Fibroblast of skin of left quadriceps (primary cell): ENCODE results near the gene ANP32B.

Experiments used
- DNase-seq, 2 experiments: peaks; one replicate each; pipeline ENCODE4 v3.0.0-alpha.2; 2013; ENCODE audit warnings: low read depth in 2 of 2

Gene ANP32B

DNA sequence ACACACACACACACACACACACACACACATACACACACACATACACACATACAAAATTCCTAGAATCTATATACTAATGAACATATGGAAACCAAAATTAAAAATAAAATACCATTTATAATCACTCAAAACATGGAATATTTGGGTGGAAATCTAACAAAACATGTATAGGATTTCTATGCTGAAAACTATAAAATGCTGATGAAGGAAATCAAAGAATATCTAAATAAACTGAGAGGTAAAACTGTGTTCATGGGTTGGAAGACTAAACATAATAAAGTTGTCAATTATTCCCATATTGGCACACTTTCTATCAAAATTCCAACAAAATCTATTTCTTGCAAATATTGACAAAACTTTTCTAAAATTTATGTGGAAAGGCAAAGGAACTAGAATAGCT is 48.0 kb downstream of the ANP32B start:
- DNase-seq: no peak

DNA sequence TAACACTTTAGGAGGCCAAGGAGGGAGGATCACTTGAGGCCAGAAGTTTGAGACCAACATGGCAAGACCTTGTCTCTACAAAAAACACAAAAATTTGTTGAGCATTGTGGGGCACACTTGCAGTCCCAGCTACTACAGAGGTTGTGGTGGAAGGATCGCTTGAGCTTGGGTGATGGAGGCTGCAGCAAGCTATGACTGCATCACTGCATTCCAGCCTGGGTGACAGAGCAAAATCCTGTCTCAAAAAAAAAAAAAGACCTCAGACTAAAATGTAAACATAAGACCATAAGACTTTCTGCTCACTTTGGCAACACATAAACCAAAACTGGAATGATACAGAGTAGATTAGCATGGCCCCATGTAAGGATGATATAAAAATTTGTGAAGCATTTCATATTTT is 48.8 kb downstream of the ANP32B start:
- DNase-seq: peak in 1 of 2 experiments; percentile 12

DNA sequence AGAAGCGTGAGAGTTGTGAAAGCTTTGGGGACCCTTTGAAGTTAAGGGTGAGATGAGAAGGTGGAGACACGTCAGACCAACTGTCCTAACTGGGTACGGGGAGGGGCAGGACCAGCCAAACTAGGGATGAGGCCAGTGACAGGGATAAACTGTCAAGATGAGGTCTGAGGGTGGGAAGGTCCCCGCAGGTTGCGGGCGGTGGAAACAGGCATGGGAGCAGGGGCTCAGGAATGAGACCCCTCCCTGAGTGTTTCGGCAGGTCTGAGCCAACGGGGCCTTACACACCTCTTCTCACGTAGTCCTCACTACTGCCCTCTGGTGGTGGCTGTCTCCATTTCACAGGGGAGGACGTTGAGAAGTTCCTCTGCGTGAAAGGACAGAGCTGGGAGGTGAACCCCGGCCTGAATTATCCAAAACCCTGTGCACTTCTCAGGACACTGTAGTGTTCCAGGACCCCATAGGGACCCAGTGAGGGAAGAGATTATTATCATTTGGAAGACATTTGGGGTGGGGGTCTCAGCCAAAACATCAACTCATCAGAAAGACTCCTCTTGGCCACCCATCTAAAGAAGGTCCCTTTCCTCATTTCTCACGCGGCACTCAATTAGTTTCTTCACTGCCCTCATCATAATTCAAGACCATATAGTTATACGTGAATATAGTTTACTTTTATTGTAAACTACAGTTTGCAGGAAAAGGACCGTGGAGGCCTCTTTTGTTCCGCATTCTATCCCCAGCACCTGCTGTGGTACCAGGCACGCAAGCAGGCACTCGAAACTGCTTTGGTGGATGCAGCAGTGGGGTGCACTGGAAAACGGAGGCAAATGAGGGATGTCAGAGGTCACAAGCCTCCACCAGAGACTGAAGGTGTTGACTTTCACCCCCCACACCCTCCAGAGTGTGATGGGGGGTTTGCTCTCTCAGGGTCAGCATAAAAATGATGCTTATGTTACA is 51.7 kb downstream of the ANP32B start:
- peak; percentile 32 for DNase-seq

DNA sequence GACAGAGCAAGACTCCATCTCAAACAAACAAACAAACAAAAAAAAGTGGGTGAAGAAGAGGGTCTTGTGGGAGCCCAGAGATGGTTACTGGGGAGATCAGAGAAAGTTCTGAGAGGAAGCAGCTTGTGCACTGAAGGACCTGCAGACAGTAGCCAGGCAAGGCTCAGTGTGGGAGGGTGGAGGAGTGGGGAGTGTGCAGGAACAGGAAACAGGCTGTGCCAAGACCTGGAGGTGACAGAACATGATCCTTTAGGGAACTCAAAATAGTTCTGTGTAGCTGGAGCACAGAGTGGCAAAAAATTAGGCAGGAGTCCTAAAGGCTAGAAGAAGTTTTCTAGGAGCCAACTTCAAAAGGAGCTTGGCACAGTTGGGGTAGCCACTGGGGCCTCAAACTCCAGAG is 54.2 kb downstream of the ANP32B start:
- no peak for DNase-seq

DNA sequence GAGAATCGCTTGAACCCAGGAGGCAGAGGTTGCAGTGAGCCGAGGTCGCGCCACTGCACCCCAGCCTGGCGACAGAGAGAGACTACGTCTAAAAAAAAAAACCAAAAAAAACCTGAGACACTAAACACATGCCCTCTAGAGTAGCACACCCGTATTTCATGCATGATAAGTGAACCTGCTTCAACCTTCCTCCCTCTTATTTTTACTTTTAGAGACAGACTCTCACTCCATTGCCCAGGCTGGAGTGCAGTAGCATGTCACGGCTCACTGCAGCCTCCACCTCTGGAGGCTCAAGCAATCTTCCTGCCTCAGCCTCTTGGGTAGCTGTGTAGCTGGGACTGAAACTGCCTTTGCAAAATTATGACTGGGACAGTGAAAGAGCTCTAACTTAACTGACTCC is 55.8 kb downstream of the ANP32B start:
- DNase-seq: no peak

DNA sequence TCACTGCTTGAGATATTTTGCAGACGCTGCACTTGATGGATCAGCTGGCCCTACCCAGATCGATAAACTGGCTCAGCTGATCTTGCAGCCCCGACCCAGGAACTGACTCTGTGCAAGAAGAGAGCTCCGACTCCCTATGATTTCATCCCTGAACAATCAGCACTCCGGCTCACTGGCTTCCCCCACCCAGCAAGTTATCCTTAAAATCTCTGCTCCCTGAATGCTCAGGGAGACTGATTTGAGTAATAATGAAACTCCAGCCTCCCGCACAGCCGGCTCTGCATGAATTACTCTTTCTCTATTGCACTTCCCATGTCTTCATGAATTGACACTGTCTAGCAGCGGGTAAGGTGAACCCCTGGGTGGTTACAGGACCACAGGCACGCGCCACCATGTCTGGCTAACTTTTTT is 56.5 kb downstream of the ANP32B start:
- no peak for DNase-seq

DNA sequence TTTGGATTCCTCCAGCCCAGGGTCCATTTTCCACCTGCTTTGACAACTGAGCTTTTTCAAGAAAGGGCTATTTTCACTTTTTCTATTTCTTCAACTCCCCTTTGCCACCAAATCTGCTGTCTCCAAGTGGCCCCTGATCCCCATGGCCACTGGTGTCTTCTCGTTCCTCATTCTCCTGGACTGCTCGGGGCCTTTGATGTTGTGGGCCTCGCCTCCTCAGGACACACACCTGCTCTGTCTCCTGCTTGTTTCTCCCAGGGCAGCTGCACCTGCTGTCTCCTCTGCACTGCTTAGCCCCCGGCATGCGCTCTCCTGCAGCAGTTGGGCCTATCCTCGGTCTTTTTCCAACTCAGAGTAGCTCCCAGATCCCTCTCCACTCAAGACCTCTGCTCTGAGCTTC is 57.1 kb downstream of the ANP32B start:
- no peak for DNase-seq

DNA sequence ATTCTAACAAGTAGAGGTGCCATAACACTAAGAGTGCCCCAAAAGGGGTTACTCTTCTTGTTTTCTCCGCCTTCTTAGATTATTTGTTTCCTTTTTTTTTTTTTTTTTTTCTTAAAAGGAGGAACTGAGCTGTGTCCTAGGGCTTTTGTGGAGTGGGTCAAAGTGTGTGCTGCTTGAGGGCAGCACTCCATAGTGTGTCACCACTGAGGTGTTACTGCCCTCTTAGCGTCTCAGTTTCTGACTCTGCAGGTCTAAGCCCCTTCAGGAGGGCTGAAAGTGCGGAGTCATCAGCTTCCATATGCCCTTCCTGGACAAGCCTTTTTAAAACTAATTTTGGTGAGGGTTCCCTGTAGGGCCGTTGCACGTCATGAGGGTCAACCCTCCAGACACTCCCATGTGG is 60.8 kb downstream of the ANP32B start:
- no peak for DNase-seq

DNA sequence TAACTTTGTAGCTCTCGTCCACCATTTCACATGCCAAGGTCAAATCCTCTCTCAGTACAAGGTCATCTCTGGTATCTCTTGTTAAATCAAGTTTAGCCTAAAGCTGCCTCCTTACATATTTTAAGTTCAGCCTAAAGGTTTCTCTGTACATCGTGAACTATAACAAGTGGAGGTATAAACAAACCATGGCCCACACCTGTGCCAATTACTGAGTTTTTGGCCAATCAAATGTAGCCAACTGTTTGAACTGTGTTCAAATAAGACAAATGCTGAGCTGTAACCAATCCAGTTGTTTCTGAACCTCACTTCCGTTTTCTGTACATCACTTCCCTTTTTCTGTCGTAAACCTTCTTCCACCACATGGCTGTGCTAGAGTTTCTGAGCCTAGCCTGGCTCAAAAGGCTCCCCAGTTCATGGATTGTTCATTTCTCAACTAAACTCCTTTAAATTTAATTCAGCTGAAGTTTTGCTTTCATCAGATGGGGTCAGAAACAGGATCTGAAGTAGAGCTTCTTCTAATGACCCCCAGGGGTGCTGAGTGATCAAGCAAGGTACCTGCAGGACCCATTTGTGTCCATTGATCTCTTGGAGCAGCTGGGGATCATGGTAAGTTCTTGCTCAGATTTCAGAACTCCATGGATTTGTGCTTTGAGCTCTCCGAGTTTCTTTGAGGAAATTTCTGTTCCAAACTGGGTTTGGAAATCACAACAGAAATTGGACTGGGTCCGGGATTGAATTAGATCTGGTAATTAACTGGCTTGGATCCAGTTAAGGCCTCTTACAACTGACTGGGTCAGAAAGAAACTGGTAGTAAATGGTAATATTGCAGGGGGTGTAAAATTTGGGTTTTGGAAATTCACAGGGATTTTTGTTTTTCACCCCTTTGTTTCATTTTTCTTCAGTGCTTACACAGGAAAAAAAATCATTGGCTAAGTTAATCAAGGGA is 62.4 kb downstream of the ANP32B start:
- DNase-seq: no peak

DNA sequence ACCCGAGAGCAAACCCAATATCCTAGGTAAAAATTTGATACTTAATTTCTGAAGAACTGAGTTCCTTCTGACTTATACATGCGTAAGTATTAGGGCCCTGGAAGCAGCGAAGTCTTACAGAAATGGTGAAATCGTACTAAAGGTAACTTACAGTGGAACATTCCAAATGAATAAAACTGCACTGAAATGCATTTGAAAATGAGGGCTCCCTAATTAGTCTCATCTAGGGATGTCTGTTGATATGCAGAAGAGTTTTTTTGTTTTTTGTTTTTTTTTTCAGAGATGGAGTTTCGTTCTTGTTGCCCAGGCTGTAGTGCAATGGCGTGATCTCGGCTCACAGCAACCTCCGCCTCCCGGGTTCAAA is 63.0 kb downstream of the ANP32B start:
- no peak for DNase-seq

DNA sequence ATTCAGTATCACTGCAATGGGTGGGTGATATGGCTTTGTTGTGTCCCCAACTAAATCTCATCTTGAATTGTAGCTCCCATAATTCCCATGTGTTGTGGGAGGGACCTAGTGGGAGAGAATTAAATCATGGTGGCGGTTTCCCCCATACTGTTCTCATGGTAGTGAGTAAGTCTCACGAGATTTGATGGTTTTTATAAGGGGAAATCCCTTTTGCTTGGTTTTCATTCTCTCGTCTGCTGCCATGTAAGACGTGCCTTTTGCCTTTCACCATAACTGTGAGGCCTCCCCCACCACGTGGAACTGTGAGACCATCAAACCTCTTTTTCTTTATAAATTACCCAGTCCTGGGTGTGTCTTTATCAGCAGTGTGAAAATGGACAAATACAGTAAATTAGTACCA is 63.9 kb downstream of the ANP32B start:
- DNase-seq: no peak

DNA sequence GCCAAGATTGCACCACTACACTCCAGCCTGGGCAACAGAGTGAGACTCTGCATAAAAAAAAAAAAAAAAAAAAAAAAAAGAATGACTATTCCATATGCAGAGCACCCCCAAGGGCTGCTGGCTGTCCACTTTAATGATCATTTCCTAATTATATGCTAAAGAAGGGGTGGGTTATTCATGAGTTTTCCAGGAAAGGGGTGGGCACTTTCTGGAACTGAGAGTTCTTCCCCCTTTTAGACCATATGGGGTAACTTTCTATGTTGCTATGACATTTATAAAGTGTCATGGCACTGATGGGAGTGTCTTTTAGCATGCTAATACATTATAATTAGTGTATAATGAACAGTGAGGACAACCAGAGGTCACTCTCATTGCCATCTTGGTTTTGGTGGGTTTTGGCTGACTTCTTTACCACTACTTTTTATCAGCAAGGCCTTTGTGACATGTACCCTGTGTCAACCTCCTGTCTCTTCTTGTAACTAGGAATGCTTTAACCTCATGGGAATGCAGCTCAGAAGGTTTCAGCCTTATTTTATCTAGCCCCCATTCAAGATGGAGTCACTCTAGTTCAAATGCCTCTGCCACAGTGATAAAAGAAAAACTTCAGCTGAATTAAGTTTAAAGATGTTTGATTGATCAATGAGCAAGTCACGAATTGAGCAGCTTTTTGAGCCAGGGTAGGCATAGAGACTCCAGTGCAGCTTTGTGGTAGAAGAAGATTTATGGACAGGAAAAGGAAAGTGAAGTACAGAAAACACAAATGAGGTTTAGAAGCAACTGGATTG is 66.3 kb downstream of the ANP32B start:
- no peak for DNase-seq

DNA sequence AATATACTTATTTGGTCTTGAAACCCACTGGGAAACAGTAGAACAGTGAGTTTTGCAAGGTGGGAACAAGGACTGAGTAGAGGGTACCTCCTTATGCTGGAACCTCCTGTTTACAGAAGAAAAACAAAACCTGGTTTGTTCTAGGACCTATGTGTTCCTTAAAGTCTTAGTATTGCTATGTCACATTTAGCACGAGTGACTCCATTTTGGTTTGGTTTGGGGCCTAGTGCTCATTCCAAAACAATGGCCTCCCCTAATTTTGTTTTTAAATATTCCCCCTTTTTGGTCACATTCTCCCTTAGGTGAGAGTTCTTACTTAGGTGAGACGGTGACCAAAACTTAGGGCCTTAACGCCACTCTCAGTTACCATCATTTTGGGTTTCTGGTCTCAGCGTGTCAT is 67.2 kb downstream of the ANP32B start:
- DNase-seq: no peak

DNA sequence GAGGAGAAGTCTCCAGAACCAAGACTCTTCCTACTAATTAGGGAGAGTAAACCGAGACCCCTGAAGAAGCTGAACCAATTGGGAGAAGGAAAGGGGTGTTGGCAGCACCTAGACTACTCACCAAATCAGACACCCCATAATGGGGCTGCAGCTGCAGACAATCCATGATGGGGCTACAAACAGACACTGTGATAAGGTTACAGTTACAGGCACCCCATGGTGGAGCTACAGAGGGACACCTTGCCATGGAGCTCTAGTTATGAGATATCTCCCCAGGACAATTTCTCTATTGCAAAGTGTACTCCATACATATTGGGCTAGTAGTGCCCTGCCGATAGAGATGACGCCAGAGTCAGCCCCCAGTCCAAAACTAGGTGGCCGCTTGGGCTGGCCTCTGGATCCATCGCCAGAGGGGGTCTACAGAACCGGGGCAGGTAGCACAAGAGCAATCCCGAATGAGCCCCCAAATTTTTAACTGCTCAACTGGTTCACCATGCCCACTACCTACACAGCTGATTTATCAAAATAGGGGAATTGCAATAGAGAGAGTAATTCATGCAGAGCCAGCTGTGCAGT is 71.3 kb downstream of the ANP32B start:
- no peak for DNase-seq

DNA sequence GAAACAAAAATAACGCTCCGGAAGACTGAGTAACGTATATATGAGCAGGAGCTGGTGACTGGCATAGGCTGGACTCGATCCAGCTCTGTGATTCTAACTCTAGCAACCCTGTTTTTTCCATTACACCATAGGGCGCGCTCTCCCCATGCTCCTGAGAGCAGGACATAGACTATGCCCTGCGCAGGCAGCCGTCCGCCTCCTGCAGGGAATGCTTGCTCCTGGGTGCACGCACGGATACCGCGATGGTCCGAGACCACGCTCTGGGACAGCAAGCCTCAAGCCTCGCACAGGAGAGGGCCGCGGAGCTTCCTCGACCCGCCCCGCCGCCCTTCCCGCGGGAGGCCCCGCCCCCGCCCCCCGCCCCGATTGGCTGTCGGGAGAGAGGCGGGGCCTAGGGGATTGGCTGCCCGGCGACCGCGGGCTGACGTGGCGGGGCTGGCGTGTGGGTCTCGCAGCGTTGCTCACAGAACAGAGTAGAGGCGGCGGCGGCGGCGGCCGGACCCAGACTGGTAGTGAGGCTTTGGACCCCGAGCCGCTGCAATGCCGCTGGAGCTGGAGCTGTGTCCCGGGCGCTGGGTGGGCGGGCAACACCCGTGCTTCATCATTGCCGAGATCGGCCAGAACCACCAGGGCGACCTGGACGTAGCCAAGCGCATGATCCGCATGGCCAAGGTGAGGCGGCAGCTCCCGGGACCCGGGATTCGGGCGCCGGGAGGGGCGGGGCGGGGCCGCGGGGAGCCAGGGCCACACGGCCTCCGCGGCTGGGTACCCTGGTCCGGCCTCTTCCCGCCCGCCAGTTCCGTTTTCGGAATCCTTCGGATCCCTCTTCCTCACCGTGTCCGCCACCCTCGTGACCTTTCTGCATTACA is 73.4 kb downstream of the ANP32B start, which contains the start of gene NANS:
TSS of gene NANS (plus strand) at position 464 of the 869 bp plus-strand sequence. CDS start at position 541, 77 bp downstream.
- DNase-seq: peak; percentile 74 to 83

DNA sequence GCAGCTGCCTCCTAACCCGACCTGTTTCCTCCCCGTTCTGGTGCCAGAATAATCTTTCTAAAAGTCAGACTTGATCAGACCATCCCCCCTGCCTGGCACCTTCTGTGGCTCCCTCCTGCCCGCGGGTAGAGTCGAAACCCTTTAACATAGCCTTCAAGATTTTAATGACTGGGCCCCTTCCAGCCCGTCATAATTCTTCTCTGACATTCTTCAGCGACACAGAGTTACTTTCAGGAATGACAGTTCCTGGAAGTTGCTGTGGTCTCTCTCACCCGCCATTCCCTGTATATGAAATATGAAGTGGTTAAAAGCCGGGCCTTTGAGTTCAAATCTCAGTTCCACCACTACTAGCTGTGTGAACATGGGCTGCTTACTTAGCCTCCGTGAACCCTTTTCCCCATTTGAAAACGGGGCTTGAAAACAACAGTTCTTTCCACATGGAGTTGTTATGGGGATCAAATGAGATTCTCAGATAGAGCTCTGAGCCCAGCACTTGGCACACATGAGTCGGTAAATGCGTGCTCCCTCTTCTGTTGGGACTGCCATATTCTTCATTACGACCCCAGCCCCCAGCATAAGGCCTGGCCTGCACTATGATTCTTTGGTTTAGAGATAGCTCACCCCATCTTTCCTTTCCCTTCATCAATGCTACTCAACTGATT is 74.1 kb downstream of the ANP32B start:
- DNase-seq: no peak

DNA sequence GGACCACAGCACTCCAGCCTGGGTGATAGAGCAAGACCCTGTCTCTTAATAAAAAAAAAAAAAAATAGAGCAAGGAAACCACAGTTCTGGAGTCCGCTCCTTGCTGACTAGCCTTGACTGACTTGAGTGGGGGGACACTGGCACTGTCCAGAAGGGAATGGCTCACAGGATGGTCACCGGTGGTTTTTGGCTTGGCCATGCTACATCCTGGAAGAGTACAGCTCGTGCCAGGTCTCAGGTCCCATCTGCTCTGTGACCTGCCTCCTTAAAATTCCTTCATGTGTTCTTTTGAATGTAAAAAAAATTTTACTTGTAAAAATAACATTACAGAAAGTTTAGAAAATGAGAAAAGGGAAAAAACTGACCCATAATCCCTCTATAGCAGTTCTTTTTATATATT is 79.0 kb downstream of the ANP32B start:
- DNase-seq: no peak

DNA sequence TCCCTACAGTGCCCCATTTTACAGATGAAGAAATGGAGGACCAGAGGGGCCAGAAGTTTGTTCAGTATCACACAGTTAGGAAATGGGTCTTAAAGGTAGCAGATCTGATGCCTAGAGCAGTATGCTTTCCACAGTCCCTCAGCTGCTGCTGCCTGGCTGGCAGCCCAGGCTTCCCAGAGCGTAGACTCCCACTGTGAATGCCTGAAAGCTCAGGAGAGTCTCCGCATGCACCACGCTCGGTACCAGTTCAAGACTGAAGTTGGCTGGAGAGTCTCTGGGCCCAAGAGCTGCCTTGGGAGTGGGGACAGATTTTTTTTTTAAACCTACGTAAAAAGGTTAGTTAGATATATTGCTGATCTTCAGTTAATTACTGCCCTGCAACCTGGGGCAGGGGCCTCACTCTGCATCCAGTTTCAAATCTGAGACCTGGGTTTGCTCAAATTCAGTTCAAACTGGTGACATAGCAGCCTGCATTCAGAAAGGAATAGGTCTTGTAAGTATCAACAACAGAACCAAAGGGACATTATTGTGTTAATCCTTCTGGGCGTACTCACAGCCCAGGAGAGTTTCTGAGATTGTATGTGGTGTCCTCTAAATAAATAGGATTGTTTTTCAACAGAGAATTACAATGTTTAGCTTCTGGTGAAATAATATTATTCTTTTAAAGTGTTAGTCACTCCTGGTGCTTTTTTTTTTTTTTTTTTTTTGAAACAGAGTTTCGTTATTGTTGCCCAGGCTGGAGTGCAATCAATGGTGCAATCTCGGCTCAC is 81.7 kb downstream of the ANP32B start:
- no peak for DNase-seq
